ENCODE results near the gene TTC9. TPM values are rescaled to one million over a fixed set of nuclear protein-coding genes. Genes with fewer than 3 reads are reported as not detected.

Gene TTC9
- total RNA-seq, 1 experiment from 2014 or later: 3.6 TPM

DNA sequence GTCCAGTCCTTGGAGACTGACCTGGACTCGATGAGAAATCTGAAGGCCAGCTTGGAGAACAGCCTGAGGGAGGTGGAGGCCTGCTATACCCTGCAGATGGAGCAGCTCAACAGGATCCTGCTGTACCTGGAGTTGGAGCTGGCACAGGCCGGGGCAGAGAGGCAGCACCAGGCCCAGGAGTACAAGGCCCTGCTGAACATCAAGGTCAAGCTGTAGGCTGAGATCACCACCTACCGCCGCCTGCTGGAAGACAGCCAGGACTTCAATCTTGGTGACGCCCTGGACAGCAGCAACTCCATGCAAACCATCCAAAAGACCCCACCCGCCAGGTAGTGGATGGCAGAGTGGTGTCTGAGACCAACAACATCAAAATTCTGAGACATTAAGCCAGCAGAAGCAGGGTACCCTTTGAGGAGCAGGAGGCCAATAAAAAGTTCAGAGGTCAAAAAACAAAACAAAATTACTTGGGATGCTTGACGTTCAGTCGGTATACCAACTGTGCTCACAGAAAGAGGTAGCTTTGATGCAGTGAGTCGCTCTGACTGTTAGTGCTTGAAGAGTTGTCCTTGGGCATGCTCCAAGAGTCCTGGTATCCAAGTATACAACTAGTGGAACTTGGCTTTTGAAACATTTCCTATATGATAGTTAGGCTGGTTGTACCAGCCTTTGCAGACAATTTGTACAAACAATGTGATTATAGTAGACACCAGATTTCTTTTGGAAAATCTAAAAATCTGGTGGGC is 46.1 kb upstream of the TTC9 start:
- Histone ChIP-seq H3K79me2 (ENCODE audit: low read length) (peaks cover 58% of the 10 kb centered on the region), H3F3A (ENCODE audit: low read length, unreplicated experiment) (no peaks in the 10 kb centered on the region), H3K4me3 (ENCODE audit: low read length) (no peak overlapping the region), H2AFZ (ENCODE audit: low read length) (no peak overlapping the region), H3K9me3 (ENCODE audit: low read length) (no peaks in the 10 kb centered on the region), H3K27ac (ENCODE audit: low read length) (no peak overlapping the region), H3K9me2 (replicated peaks; ENCODE audit: low read length) (no peaks in the 10 kb centered on the region), H4K20me1 (ENCODE audit: low read length) (peaks cover 9% of the 10 kb centered on the region; the same call in 1 of the 2 replicates), H3K27me3 (ENCODE audit: low read length) (no peaks in the 10 kb centered on the region), H3K36me3 (ENCODE audit: low read depth, low read length) (peaks cover 60% of the 10 kb centered on the region), H3K4me1 (ENCODE audit: insufficient read depth, low read length) (peaks cover 17% of the 10 kb centered on the region), H3K9ac (ENCODE audit: low read length) (no peak overlapping the region), H3K4me2 (ENCODE audit: low read length) (no peak overlapping the region)
- POLR2A ChIA-PET (ENCODE audit: unreplicated experiment): no interaction called here
- ATAC-seq (no peak), DNase-seq (peak; percentile 45)
- TF ChIP-seq EZH2 (IDR thresholded peaks at IDR 0.05; ENCODE audit: low read length, unreplicated experiment) (no peak), EZH2phosphoT487 (IDR thresholded peaks at IDR 0.05; ENCODE audit: borderline replicate concordance, low read length) (no peak)
- TF ChIP-seq, protein P1, sequence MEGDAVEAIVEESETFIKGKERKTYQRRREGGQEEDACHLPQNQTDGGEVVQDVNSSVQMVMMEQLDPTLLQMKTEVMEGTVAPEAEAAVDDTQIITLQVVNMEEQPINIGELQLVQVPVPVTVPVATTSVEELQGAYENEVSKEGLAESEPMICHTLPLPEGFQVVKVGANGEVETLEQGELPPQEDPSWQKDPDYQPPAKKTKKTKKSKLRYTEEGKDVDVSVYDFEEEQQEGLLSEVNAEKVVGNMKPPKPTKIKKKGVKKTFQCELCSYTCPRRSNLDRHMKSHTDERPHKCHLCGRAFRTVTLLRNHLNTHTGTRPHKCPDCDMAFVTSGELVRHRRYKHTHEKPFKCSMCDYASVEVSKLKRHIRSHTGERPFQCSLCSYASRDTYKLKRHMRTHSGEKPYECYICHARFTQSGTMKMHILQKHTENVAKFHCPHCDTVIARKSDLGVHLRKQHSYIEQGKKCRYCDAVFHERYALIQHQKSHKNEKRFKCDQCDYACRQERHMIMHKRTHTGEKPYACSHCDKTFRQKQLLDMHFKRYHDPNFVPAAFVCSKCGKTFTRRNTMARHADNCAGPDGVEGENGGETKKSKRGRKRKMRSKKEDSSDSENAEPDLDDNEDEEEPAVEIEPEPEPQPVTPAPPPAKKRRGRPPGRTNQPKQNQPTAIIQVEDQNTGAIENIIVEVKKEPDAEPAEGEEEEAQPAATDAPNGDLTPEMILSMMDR (conservative IDR thresholded peaks at IDR 0.05; ENCODE audit: low read depth, low read length): no peak
- BruUV-seq (replicated peaks): no TSS peak
- CTCF ChIA-PET: no interaction called here
- intact Hi-C loops (cut with micrococcal nuclease): no loop called here

DNA sequence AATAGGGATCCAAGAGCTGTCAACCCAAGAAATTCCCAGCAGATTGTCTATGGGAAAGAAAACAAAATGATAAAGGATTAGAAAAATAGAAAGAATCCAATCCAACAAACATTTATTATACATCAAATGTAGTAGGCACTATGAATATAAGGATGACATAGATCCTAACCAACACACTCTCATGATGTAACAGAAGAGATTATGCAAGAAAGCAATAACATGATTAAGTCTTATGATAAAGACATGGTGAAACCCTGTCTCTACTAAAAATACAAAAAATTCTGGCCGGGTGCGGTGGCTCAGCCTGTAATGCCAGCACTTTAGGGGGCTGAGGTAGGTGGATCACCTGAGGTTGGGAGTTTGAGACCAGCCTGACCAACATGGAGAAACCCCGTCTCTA is 44.0 kb upstream of the TTC9 start:
- Histone ChIP-seq H3K9me3 (ENCODE audit: low read length) (no peaks in the 10 kb centered on the region), H3K4me3 (ENCODE audit: low read length) (no peak overlapping the region), H3K4me1 (ENCODE audit: insufficient read depth, low read length) (peaks cover 24% of the 10 kb centered on the region), H3K9me2 (replicated peaks; ENCODE audit: low read length) (no peaks in the 10 kb centered on the region), H3K9ac (ENCODE audit: low read length) (no peak overlapping the region), H4K20me1 (ENCODE audit: low read length) (peaks cover 9% of the 10 kb centered on the region; the same call in 1 of the 2 replicates), H3K27ac (ENCODE audit: low read length) (no peak overlapping the region), H3K27me3 (ENCODE audit: low read length) (no peaks in the 10 kb centered on the region), H3F3A (ENCODE audit: low read length, unreplicated experiment) (no peaks in the 10 kb centered on the region), H3K36me3 (ENCODE audit: low read depth, low read length) (peaks cover 41% of the 10 kb centered on the region; the same call in 1 of the 2 replicates), H3K79me2 (ENCODE audit: low read length) (peaks cover 58% of the 10 kb centered on the region), H2AFZ (ENCODE audit: low read length) (no peak overlapping the region), H3K4me2 (ENCODE audit: low read length) (no peak overlapping the region)
- no TSS peak for BruUV-seq (replicated peaks)
- DNase-seq: no peak
- TF ChIP-seq EZH2phosphoT487 (IDR thresholded peaks at IDR 0.05; ENCODE audit: borderline replicate concordance, low read length): no peak
- TF ChIP-seq, protein P1 (conservative IDR thresholded peaks at IDR 0.05; ENCODE audit: low read depth, low read length): no peak
- TF ChIP-seq EZH2 (IDR thresholded peaks at IDR 0.05; ENCODE audit: low read length, unreplicated experiment): no peak
- intact Hi-C loops (cut with micrococcal nuclease): no loop called here
- POLR2A ChIA-PET (ENCODE audit: unreplicated experiment): no interaction called here
- no peak for ATAC-seq
- CTCF ChIA-PET: no interaction called here

DNA sequence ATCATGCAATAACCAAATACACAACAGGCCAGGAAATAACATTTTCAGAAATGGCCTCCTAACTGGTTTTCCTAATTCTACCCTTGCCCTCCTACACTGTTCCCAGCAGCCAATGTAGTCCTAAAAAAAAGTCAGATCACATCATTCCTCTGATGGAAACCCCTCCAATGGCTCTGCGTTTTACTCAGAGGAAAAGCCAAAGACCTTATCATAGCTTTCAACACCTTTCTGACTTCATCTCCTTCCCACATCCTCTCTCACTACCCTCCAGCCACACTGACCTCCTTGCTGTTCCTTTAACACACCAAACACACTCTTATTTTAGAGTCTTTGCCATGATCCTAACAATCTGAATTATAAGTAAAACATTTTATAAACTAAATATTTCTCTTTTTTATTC is 42.4 kb upstream of the TTC9 start:
- Histone ChIP-seq H3K9me2 (replicated peaks; ENCODE audit: low read length) (no peaks in the 10 kb centered on the region), H3K9ac (ENCODE audit: low read length) (peak overlapping the region; percentile 87), H3K27me3 (ENCODE audit: low read length) (no peaks in the 10 kb centered on the region), H2AFZ (ENCODE audit: low read length) (no peak overlapping the region), H3K4me2 (ENCODE audit: low read length) (peak overlapping the region; percentile 95), H3F3A (ENCODE audit: low read length, unreplicated experiment) (no peaks in the 10 kb centered on the region), H3K4me1 (ENCODE audit: insufficient read depth, low read length) (peaks cover 24% of the 10 kb centered on the region), H3K79me2 (ENCODE audit: low read length) (peaks cover 58% of the 10 kb centered on the region), H3K27ac (ENCODE audit: low read length) (no peak overlapping the region), H3K36me3 (ENCODE audit: low read depth, low read length) (peaks cover 26% of the 10 kb centered on the region; the same call in 1 of the 2 replicates), H4K20me1 (ENCODE audit: low read length) (peaks cover 9% of the 10 kb centered on the region; the same call in 1 of the 2 replicates), H3K4me3 (ENCODE audit: low read length) (peak overlapping the region; percentile 87), H3K9me3 (ENCODE audit: low read length) (no peaks in the 10 kb centered on the region)
- CTCF ChIA-PET: no interaction called here
- no peak for DNase-seq
- no TSS peak for BruUV-seq (replicated peaks)
- POLR2A ChIA-PET (ENCODE audit: unreplicated experiment): interaction anchor here (0.6 kb wide), 1 partner anchor 21 kb away, joined by 3 read pairs; no protein-coding TSS in a partner anchor
- ATAC-seq: no peak
- TF ChIP-seq EZH2 (IDR thresholded peaks at IDR 0.05; ENCODE audit: low read length, unreplicated experiment): no peak
- no peak for TF ChIP-seq EZH2phosphoT487 (IDR thresholded peaks at IDR 0.05; ENCODE audit: borderline replicate concordance, low read length)
- TF ChIP-seq, protein P1 (conservative IDR thresholded peaks at IDR 0.05; ENCODE audit: low read depth, low read length): no peak
- intact Hi-C loops (cut with micrococcal nuclease): no loop called here
